Neural cell (in vitro differentiated cells): ENCODE results near the gene BMP7. TPM values are rescaled to one million over a fixed set of nuclear protein-coding genes. Genes with fewer than 3 reads are reported as not detected.

ENCODE experiments used
- H2AFZ ChIP-seq: fragments of 200-600, 300-800 bp; sonication (generic), shearing (Covaris generic); 2 replicates; pipeline ENCODE4 v1.6.0; 2014; ENCODE audit warnings: low read depth, mild to moderate bottlenecking, antibody characterized with exemption, low read length, moderate library complexity
- H3F3A ChIP-seq: fragments of 200-600 bp; shearing (Covaris generic); 2 replicates; pipeline ENCODE4 v1.6.1; 2016; ENCODE audit warnings: mild to moderate bottlenecking, moderate library complexity, mixed read lengths, antibody characterized with exemption, low read length; ENCODE audit not compliant: insufficient read depth, poor library complexity, severe bottlenecking
- H3K27ac ChIP-seq: fragments of 200-600, 300-800 bp; sonication (generic), shearing (Covaris generic); 2 replicates; pipeline ENCODE4 v1.5.1; 2014; ENCODE audit warnings: mild to moderate bottlenecking, low read length, moderate library complexity
- H3K27me3 ChIP-seq: fragments of 300-800, 200-600 bp; sonication (generic), shearing (Covaris generic); 2 replicates; pipeline ENCODE4 v1.6.0; 2014; ENCODE audit warnings: mild to moderate bottlenecking, low read depth, low read length, moderate library complexity; ENCODE audit not compliant: insufficient read depth
- H3K36me3 ChIP-seq: fragments of 300-800, 200-600 bp; sonication (generic), shearing (Covaris generic); 2 replicates; pipeline ENCODE4 v1.5.1; 2014; ENCODE audit warnings: mild to moderate bottlenecking, antibody characterized with exemption, low read length, moderate library complexity; ENCODE audit not compliant: insufficient read depth
- H3K4me2 ChIP-seq: fragments of 300-800, 200-600 bp; sonication (generic), shearing (Covaris generic); 2 replicates; pipeline ENCODE4 v1.6.0; 2014; ENCODE audit warnings: mild to moderate bottlenecking, low read length
- H3K4me3 ChIP-seq: fragments of 300-800, 200-600 bp; sonication (generic), shearing (Covaris generic); 2 replicates; pipeline ENCODE4 v1.5.1; 2014; ENCODE audit warnings: mild to moderate bottlenecking, low read length, moderate library complexity
- H3K79me2 ChIP-seq: fragments of 200-600 bp; shearing (Covaris generic); replicated peaks from 2 replicates; pipeline ENCODE4 v1.6.0; 2014; ENCODE audit warnings: mild to moderate bottlenecking, low read length, moderate library complexity; ENCODE audit not compliant: insufficient read depth
- H3K9ac ChIP-seq: fragments of 300-800, 200-600 bp; sonication (generic), shearing (Covaris generic); 2 replicates; pipeline ENCODE4 v1.6.1; 2016; ENCODE audit warnings: mild to moderate bottlenecking, low read length, mixed read lengths
- H3K9me2 ChIP-seq: fragments of 200-600 bp; shearing (Covaris generic); 2 replicates; pipeline ENCODE4 v1.6.1; 2016; ENCODE audit warnings: mild to moderate bottlenecking, low read length, mixed read lengths; ENCODE audit not compliant: insufficient read depth
- H3K9me3 ChIP-seq: fragments of 200-600, 300-800 bp; sonication (generic), shearing (Covaris generic); 2 replicates; pipeline ENCODE4 v1.6.1; 2016; ENCODE audit warnings: mild to moderate bottlenecking, mixed run types, low read length, moderate library complexity, mixed read lengths
- H4K20me1 ChIP-seq: fragments of 200-600 bp; shearing (Covaris generic); 2 replicates; pipeline ENCODE4 v1.6.1; 2016; ENCODE audit warnings: mild to moderate bottlenecking, mixed run types; ENCODE audit not compliant: insufficient read depth
- EP300 ChIP-seq: fragments of 450-650 bp; conservative IDR thresholded peaks from 2 replicates; pipeline ENCODE4 v1.6.1; 2014; ENCODE audit warnings: antibody characterized with exemption, mild to moderate bottlenecking, moderate library complexity; ENCODE audit not compliant: poor library complexity, severe bottlenecking
- EZH2 ChIP-seq: fragments of 200-600, 300-800 bp; shearing (Covaris generic), sonication (generic); IDR thresholded peaks from 2 replicates; pipeline ENCODE4 v1.6.1; 2014; ENCODE audit warnings: antibody characterized with exemption, low read length, borderline replicate concordance, mild to moderate bottlenecking; ENCODE audit not compliant: insufficient read depth, poor library complexity, severe bottlenecking
- MXI1 ChIP-seq: fragments of 450-650 bp; conservative IDR thresholded peaks from 2 replicates; pipeline ENCODE4 v1.6.1; 2014; ENCODE audit warnings: antibody characterized with exemption, mild to moderate bottlenecking; ENCODE audit not compliant: poor library complexity, severe bottlenecking
- POLR2AphosphoS5 ChIP-seq: IDR thresholded peaks from 2 replicates; pipeline ENCODE4 v1.6.1; 2012
- RAD21 ChIP-seq: fragments of 450-650 bp; conservative IDR thresholded peaks from 2 replicates; pipeline ENCODE4 v1.6.1; 2014; ENCODE audit warnings: antibody characterized with exemption, mild to moderate bottlenecking, moderate library complexity
- SMC3 ChIP-seq: fragments of 450-650 bp; conservative IDR thresholded peaks from 2 replicates; pipeline ENCODE4 v1.6.1; 2014; ENCODE audit warnings: antibody characterized with exemption, mild to moderate bottlenecking, moderate library complexity; ENCODE audit not compliant: poor library complexity
- TAF1 ChIP-seq: IDR thresholded peaks from 2 replicates; pipeline ENCODE4 v1.6.1; 2012; ENCODE audit warnings: low read depth
- polyA plus RNA-seq: library from polyadenylated mRNA; depleted of rRNA; stranded (reverse); fragments of >200 nt; gene quantifications from 2 replicates; pipeline ENCODE4 v1.2.3, GENCODE V29; 2014
- TF ChIP-seq, protein P1 (sequence below): fragments of 450-650 bp; IDR thresholded peaks from 2 replicates; pipeline ENCODE4 v1.5.1; 2014; ENCODE audit warnings: antibody characterized with exemption, mild to moderate bottlenecking, moderate library complexity; ENCODE audit not compliant: poor library complexity, severe bottlenecking
- TF ChIP-seq, protein P2 (sequence below): IDR thresholded peaks from 2 replicates; pipeline ENCODE4 v1.6.1; 2012; ENCODE audit warnings: borderline replicate concordance

The BMP7 gene
- polyA plus RNA-seq, 1 donor from 2014 or later: 3.6 TPM

DNA sequence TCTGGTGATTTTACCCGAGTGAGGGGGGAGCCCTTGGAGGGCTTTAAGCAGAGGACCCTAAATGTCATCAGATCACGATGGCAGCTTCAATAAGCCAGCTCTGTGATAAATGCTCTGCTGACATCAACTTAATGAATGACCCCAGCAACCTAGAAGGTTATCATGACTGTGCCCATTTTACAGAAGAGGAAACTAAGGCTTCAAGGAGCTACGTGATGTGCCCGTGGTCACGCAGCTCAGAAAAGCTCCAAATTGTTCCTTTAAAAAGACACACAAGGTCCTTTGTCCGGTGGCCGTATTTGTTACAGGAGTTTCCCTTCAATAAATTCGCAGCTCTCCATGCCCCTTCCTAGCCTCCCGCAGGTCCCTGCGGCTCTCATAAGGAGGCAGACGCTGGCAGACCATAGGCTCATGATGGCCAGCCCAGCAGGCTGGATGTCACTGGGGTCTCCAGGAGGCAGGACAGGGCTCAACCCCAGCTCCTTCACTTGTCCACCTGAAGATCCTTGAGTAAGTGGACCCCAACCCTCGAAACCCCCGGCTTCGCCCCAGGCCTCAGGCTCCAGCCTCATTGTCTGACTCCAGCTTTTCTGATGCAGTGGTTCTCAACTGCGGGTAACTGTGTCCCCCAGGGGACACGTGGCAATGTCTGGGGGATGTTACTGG, 106.4 kb downstream of the BMP7 start:
- Histone ChIP-seq H2AFZ (no peak overlapping the region), H3K27ac (no peak overlapping the region), H3K9me3 (no peaks in the 10 kb centered on the region), H4K20me1 (no peaks in the 10 kb centered on the region), H3K4me3 (no peak overlapping the region), H3F3A (no peaks in the 10 kb centered on the region), H3K79me2 (no peaks in the 10 kb centered on the region), H3K36me3 (no peaks in the 10 kb centered on the region), H3K9me2 (no peaks in the 10 kb centered on the region), H3K9ac (no peak overlapping the region), H3K27me3 (no peaks in the 10 kb centered on the region), H3K4me2 (no peak overlapping the region)
- TF ChIP-seq POLR2AphosphoS5: no peak
- TF ChIP-seq, protein P1, sequence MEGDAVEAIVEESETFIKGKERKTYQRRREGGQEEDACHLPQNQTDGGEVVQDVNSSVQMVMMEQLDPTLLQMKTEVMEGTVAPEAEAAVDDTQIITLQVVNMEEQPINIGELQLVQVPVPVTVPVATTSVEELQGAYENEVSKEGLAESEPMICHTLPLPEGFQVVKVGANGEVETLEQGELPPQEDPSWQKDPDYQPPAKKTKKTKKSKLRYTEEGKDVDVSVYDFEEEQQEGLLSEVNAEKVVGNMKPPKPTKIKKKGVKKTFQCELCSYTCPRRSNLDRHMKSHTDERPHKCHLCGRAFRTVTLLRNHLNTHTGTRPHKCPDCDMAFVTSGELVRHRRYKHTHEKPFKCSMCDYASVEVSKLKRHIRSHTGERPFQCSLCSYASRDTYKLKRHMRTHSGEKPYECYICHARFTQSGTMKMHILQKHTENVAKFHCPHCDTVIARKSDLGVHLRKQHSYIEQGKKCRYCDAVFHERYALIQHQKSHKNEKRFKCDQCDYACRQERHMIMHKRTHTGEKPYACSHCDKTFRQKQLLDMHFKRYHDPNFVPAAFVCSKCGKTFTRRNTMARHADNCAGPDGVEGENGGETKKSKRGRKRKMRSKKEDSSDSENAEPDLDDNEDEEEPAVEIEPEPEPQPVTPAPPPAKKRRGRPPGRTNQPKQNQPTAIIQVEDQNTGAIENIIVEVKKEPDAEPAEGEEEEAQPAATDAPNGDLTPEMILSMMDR: no peak
- no peak for TF ChIP-seq SMC3
- TF ChIP-seq TAF1: no peak
- no peak for TF ChIP-seq EZH2
- no peak for TF ChIP-seq RAD21
- no peak for TF ChIP-seq EP300
- TF ChIP-seq MXI1: no peak
- TF ChIP-seq, protein P2, sequence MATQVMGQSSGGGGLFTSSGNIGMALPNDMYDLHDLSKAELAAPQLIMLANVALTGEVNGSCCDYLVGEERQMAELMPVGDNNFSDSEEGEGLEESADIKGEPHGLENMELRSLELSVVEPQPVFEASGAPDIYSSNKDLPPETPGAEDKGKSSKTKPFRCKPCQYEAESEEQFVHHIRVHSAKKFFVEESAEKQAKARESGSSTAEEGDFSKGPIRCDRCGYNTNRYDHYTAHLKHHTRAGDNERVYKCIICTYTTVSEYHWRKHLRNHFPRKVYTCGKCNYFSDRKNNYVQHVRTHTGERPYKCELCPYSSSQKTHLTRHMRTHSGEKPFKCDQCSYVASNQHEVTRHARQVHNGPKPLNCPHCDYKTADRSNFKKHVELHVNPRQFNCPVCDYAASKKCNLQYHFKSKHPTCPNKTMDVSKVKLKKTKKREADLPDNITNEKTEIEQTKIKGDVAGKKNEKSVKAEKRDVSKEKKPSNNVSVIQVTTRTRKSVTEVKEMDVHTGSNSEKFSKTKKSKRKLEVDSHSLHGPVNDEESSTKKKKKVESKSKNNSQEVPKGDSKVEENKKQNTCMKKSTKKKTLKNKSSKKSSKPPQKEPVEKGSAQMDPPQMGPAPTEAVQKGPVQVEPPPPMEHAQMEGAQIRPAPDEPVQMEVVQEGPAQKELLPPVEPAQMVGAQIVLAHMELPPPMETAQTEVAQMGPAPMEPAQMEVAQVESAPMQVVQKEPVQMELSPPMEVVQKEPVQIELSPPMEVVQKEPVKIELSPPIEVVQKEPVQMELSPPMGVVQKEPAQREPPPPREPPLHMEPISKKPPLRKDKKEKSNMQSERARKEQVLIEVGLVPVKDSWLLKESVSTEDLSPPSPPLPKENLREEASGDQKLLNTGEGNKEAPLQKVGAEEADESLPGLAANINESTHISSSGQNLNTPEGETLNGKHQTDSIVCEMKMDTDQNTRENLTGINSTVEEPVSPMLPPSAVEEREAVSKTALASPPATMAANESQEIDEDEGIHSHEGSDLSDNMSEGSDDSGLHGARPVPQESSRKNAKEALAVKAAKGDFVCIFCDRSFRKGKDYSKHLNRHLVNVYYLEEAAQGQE: no peak

DNA sequence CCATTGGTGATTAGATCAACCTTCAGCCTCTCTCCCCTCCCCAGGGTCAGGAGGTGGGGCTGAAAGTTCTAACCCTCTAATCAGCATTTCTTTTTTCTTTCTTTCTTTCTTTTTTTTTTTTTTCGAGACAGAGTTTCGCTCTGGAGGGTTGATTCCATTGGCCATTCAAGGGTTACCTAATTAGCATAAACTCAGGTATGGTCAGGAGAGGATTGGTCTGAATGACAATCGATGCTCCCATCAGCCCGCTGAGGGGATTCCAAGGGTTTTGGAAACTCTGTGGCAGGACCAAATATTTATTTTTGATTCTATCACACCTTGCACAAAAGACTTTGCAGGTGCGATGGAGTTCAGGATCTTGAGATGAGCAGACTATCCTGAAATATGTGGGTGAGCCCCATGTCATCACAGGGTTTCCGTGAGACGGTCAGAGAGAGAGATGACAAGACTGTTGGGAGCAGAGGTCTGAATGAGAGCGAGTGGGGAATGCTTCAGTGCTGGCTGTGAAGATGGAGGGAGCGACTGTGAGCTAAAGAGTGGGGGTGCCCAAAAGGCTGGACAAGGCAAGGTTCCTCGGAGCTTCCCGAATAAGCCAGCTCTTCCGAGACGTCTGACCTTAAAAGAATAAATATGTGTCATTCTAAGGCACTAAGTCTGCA, 107.1 kb downstream of the BMP7 start:
- Histone ChIP-seq H3K27me3 (no peaks in the 10 kb centered on the region), H3K9me2 (no peaks in the 10 kb centered on the region), H3K9ac (no peak overlapping the region), H3K9me3 (no peaks in the 10 kb centered on the region), H2AFZ (no peak overlapping the region), H3K4me2 (no peak overlapping the region), H3K4me3 (no peak overlapping the region), H3K27ac (no peak overlapping the region), H3K79me2 (no peaks in the 10 kb centered on the region), H4K20me1 (no peaks in the 10 kb centered on the region), H3K36me3 (no peaks in the 10 kb centered on the region), H3F3A (no peaks in the 10 kb centered on the region)
- TF ChIP-seq SMC3 (no peak), RAD21 (no peak), EP300 (no peak), POLR2AphosphoS5 (no peak), TAF1 (no peak), MXI1 (no peak), EZH2 (no peak)
- TF ChIP-seq, protein P2: no peak
- TF ChIP-seq, protein P1: no peak
